Measurements from ENCODE around the gene COTL1. TPM values are rescaled to one million over a fixed set of nuclear protein-coding genes. Genes with fewer than 3 reads are reported as not detected.

The COTL1 gene
- total and polyA plus RNA-seq, 11 donors = 5.2 to 120 (median 11.0) TPM

GRCh38 chr16:84643674-84644073, 25.8 kb upstream of the COTL1 start:
- H3K4me3 ChIP-seq = no peak overlapping the region
- peaks cover 0 to 47% (median 34%) of the 10 kb centered on the region in 12 donors for H3K4me1 ChIP-seq
- no peaks in the 10 kb centered on the region for H3K36me3 ChIP-seq
- H3K27ac ChIP-seq = peak overlapping the region in 11 of 12 donors; percentile 55 to 85 (median 77)
- WGBS, 4 donors = 76 to 82% (median 80%) methylated on average over 4 of the region's 4 CpGs
- H3K27me3 ChIP-seq = no peaks in the 10 kb centered on the region
- no peak for TF ChIP-seq POLR2A (IDR thresholded peaks at IDR 0.05)
- H3K9me3 ChIP-seq = no peaks in the 10 kb centered on the region
- ATAC-seq = peak in 1 of 4 donors; percentile 19
- intact Hi-C loops (cut with DNase I) = no loop called here
- DNase-seq = no peak

GRCh38 chr16:84643180-84643583, 25.3 kb upstream of the COTL1 start:
- peak overlapping the region; percentile 67 to 85 (median 76) for H3K27ac ChIP-seq
- H3K9me3 ChIP-seq = no peaks in the 10 kb centered on the region
- intact Hi-C loops (cut with DNase I) = no loop called here
- no peak overlapping the region for H3K4me3 ChIP-seq
- 30 to 49% (median 43%) methylated on average over 7 to 8 of the region's 8 CpGs for WGBS, 4 donors
- ATAC-seq (peak; percentile 84 to 90 (median 88)), DNase-seq (peak; percentile 66 to 88 (median 84))
- no peak for TF ChIP-seq CTCF (IDR thresholded peaks at IDR 0.05)
- no peak for TF ChIP-seq POLR2A (IDR thresholded peaks at IDR 0.05)
- H3K27me3 ChIP-seq = no peaks in the 10 kb centered on the region
- H3K36me3 ChIP-seq = no peaks in the 10 kb centered on the region
- H3K4me1 ChIP-seq = peaks cover 0 to 47% (median 34%) of the 10 kb centered on the region in 12 donors

- no peak for TF ChIP-seq POLR2A (IDR thresholded peaks at IDR 0.05)
- TF ChIP-seq CTCF (IDR thresholded peaks at IDR 0.05) = no peak
- DNase-seq (no peak), ATAC-seq (no peak)
- 71 to 87% (median 82%) methylated on average over 6 of the region's 6 CpGs for WGBS, 4 donors
- Histone ChIP-seq H3K27ac (peak overlapping the region in 8 of 12 donors; percentile 22 to 83 (median 76)), H3K4me1 (peaks cover 0 to 38% (median 26%) of the 10 kb centered on the region in 12 donors), H3K9me3 (no peaks in the 10 kb centered on the region), H3K36me3 (no peaks in the 10 kb centered on the region), H3K27me3 (no peaks in the 10 kb centered on the region), H3K4me3 (no peak overlapping the region)
- intact Hi-C loops (cut with DNase I) = no loop called here
These were observed 23.9 kb upstream of the COTL1 start for GRCh38 chr16:84641643-84642358.

- intact Hi-C loops (cut with DNase I) = no loop called here
- DNase-seq (no peak), ATAC-seq (no peak)
- TF ChIP-seq POLR2A (IDR thresholded peaks at IDR 0.05) (no peak), CTCF (IDR thresholded peaks at IDR 0.05) (no peak)
- Histone ChIP-seq H3K36me3 (no peaks in the 10 kb centered on the region), H3K27ac (peak overlapping the region in 1 of 12 donors; percentile 83), H3K9me3 (no peaks in the 10 kb centered on the region), H3K4me1 (peaks cover 0 to 43% (median 27%) of the 10 kb centered on the region in 12 donors), H3K4me3 (no peak overlapping the region), H3K27me3 (no peaks in the 10 kb centered on the region)
- 89 to 96% (median 93%) methylated on average over 5 of the region's 5 CpGs for WGBS, 4 donors
These were observed 22.3 kb upstream of the COTL1 start for GRCh38 chr16:84640145-84640544.

Measured in heart left ventricle (tissue), 16 donors.